Kidney (tissue), 14 donors: ENCODE results near the gene TUNAR. TPM values are rescaled to one million over a fixed set of nuclear protein-coding genes. Genes with fewer than 3 reads are reported as not detected.

Source experiments
- DNase-seq, 5 donors: peaks; one replicate each; pipeline ENCODE4 v3.0.0-alpha.2; 2013 to 2020
- FAIRE-seq: peaks from 2 replicates; lab custom pipeline; 2012; peaks lifted over from hg19 to GRCh38; lab: Jason Lieb, UNC
- H3K27ac ChIP-seq, 2 donors: one replicate each; pipeline ENCODE4 v1.7.0; 2013; ENCODE audit warnings: low read depth in 2 of 2, low read length in 2 of 2, inconsistent platforms in 1 of 2
- H3K27me3 ChIP-seq: one replicate; pipeline ENCODE4 v1.7.1; 2013; ENCODE audit warnings: low read length, inconsistent platforms; ENCODE audit not compliant: control insufficient read depth, insufficient read depth
- H3K36me3 ChIP-seq, 3 donors: one replicate each; pipeline versions ENCODE4 v1.7.0 to v1.7.1; 2013; ENCODE audit warnings: low read length in 3 of 3, control low read depth in 1 of 3, inconsistent platforms in 1 of 3; ENCODE audit not compliant: insufficient read depth in 3 of 3, control insufficient read depth in 2 of 3
- H3K4me1 ChIP-seq, 3 donors: one replicate each; pipeline versions ENCODE4 v1.7.0 to v1.7.1; 2013; ENCODE audit warnings: low read length in 3 of 3, inconsistent platforms in 1 of 3, low read depth in 1 of 3; ENCODE audit not compliant: control insufficient read depth in 2 of 3, insufficient read depth in 2 of 3
- H3K4me3 ChIP-seq, 3 donors: one replicate each; pipeline versions ENCODE4 v1.7.0 to v1.8.1; 2013; ENCODE audit warnings: low read length in 3 of 3, control low read depth in 1 of 3, inconsistent platforms in 1 of 3
- H3K9ac ChIP-seq, 3 donors: one replicate each; pipeline versions ENCODE4 v1.7.0 to v1.7.1; 2013; ENCODE audit warnings: low read length in 3 of 3, control low read depth in 1 of 3, inconsistent platforms in 1 of 3
- H3K9me3 ChIP-seq, 3 donors: one replicate each; pipeline versions ENCODE4 v1.7.0 to v1.7.1; 2013; ENCODE audit warnings: low read length in 3 of 3, control low read depth in 1 of 3, inconsistent platforms in 1 of 3; ENCODE audit not compliant: control insufficient read depth in 2 of 3, insufficient read depth in 1 of 3
- CTCF ChIP-seq: IDR thresholded peaks from 3 replicates; pipeline ENCODE4 v1.5.1; 2012; ENCODE audit warnings: mild to moderate bottlenecking, moderate library complexity, borderline replicate concordance; ENCODE audit not compliant: insufficient read depth; ENCODE audit errors: extremely low read depth
- intact Hi-C: fragments of 100-400 bp; cut with DNase I; formaldehyde crosslinking; loops from one replicate; pipeline ENCODE4 v1.11.1; 2022
- polyA plus RNA-seq: library from polyadenylated mRNA; stranded (reverse); fragments of 350-450 nt; fragmentation: Illumina TruSeq; extraction: RNeasy Lipid Tissue Mini Kit (QIAGEN cat#74804); gene quantifications from one replicate; pipeline ENCODE4 v1.2.3, GENCODE V29; 2014; ENCODE audit warnings: low read depth, low replicate concordance; ENCODE audit not compliant: insufficient read depth
- total RNA-seq: library from RNA; stranded (reverse); fragmentation: NEBNext Ultra II Directional; extraction: Animal tissue kit (Norgen Biotek cat#: 25700); gene quantifications from one replicate; pipeline ENCODE4 v1.2.1, GENCODE V29; 2021
- donor health status: control.
- donor health status: control.
- donor health status: control.
- donor health status: control.
- donor health status: control.
- donor health status: DM: yes; HTN: yes; CAD: no.
- donor health status: Normal renal cell carcinoma (clear cell type).

TUNAR gene
- total and polyA plus RNA-seq, 2 donors from 2014 or later = 0.82 TPM; not detected in 1

DNA sequence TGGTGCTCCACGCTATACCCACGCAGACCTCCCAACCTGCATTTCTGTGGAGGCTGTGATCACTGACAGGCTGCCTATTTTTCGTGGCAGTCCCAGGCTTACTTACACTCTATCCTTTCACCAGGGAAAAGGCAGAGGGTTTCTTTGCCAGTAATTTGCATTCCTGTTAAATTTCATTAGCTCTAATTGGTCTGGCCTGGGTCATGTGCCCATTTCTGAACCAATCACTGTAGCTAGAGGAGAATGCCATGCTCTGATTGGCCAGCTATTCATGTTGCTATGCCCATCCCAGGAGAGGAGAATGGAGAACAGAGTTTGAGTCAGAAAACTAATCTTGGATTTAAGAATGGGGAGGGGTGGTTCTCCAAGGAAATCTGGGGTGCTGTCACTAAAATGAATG, 43.2 kb upstream of the TUNAR start:
- H3K27ac ChIP-seq = no peak overlapping the region
- peaks cover 0 to 6% (median 0%) of the 10 kb centered on the region in 3 donors for H3K9me3 ChIP-seq
- intact Hi-C loops = no loop called here
- no peak for TF ChIP-seq CTCF
- DNase-seq (no peak), FAIRE-seq (no peak)
- H3K4me1 ChIP-seq = no peaks in the 10 kb centered on the region
- H3K9ac ChIP-seq = no peak overlapping the region
- H3K27me3 ChIP-seq = no peaks in the 10 kb centered on the region
- H3K4me3 ChIP-seq = no peak overlapping the region
- no peaks in the 10 kb centered on the region for H3K36me3 ChIP-seq

- no peak for TF ChIP-seq CTCF
- Histone ChIP-seq H3K27me3 (no peaks in the 10 kb centered on the region), H3K9me3 (no peaks in the 10 kb centered on the region), H3K9ac (no peak overlapping the region), H3K36me3 (no peaks in the 10 kb centered on the region), H3K4me1 (no peaks in the 10 kb centered on the region), H3K27ac (no peak overlapping the region), H3K4me3 (no peak overlapping the region)
- intact Hi-C loops = no loop called here
- FAIRE-seq (no peak), DNase-seq (peak in 3 of 5 donors; percentile 18 to 57 (median 53))
These were observed 42.1 kb upstream of the TUNAR start for GRCh38 chr14:95834496-95834895.

GRCh38 chr14:95835121-95835730, 41.4 kb upstream of the TUNAR start:
- intact Hi-C loops = no loop called here
- DNase-seq = no peak
- no peaks in the 10 kb centered on the region for H3K4me1 ChIP-seq
- no peaks in the 10 kb centered on the region for H3K36me3 ChIP-seq
- TF ChIP-seq CTCF = no peak
- FAIRE-seq = no peak
- H3K9ac ChIP-seq = no peak overlapping the region
- no peaks in the 10 kb centered on the region for H3K9me3 ChIP-seq
- H3K27ac ChIP-seq = no peak overlapping the region
- H3K4me3 ChIP-seq = no peak overlapping the region
- no peaks in the 10 kb centered on the region for H3K27me3 ChIP-seq

- H3K9ac ChIP-seq = no peak overlapping the region
- H3K4me1 ChIP-seq = no peaks in the 10 kb centered on the region
- no peaks in the 10 kb centered on the region for H3K27me3 ChIP-seq
- intact Hi-C loops = no loop called here
- no peak overlapping the region for H3K4me3 ChIP-seq
- no peak overlapping the region for H3K27ac ChIP-seq
- TF ChIP-seq CTCF = no peak
- DNase-seq (no peak), FAIRE-seq (no peak)
- no peaks in the 10 kb centered on the region for H3K9me3 ChIP-seq
- no peaks in the 10 kb centered on the region for H3K36me3 ChIP-seq
These were observed 37.8 kb upstream of the TUNAR start for GRCh38 chr14:95838862-95839261.
